GM12878 (cell line): Measurements from ENCODE around the gene ZSCAN20. TPM values are rescaled to one million over a fixed set of nuclear protein-coding genes. Genes with fewer than 3 reads are reported as not detected.

Experiments
- ASH2L ChIP-seq: fragments of 300-600, 200-600 bp; sonication (generic); IDR thresholded peaks from 2 replicates; pipeline ENCODE4 v1.6.1; 2017; ENCODE audit warnings: low read depth, mild to moderate bottlenecking, borderline replicate concordance
- ATF7 ChIP-seq: fragments of 450-650 bp; IDR thresholded peaks from 2 replicates; pipeline ENCODE4 v1.6.1; 2016; ENCODE audit warnings: low read depth, mild to moderate bottlenecking
- CBFB ChIP-seq: IDR thresholded peaks from 2 replicates; pipeline ENCODE4 v1.6.1; 2016; ENCODE audit warnings: antibody characterized with exemption, low read depth
- CREB1 ChIP-seq: IDR thresholded peaks from 2 replicates; pipeline ENCODE4 v1.6.1; 2012; ENCODE audit warnings: low read depth, mild to moderate bottlenecking, inconsistent platforms
- EED ChIP-seq: sonication (generic); IDR thresholded peaks from 2 replicates; pipeline ENCODE4 v1.6.1; 2016; ENCODE audit warnings: antibody characterized with exemption, low read depth
- ETV6 ChIP-seq, 2 experiments: fragments of 450-650 bp in 1 of 2; IDR thresholded peaks in 1 of 2; conservative IDR thresholded peaks in 1 of 2; 2 replicates each; pipeline ENCODE4 v1.6.1; 2014; ENCODE audit warnings: antibody characterized with exemption in 1 of 2, borderline replicate concordance in 1 of 2, low read depth in 1 of 2, mild to moderate bottlenecking in 1 of 2, moderate library complexity in 1 of 2
- GATAD2B ChIP-seq: fragments of 450-650 bp; conservative IDR thresholded peaks from 2 replicates; pipeline ENCODE4 v1.6.1; 2017; ENCODE audit warnings: low read depth, mild to moderate bottlenecking, moderate library complexity
- NFYB ChIP-seq: IDR thresholded peaks from 2 replicates; pipeline ENCODE4 v1.6.1; 2011; ENCODE audit warnings: low read depth, mild to moderate bottlenecking, low read length, improper control_type of control experiment, moderate library complexity; ENCODE audit not compliant: insufficient read depth
- NR2C1 ChIP-seq: fragments of 450-650 bp; IDR thresholded peaks from 2 replicates; pipeline ENCODE4 v1.6.1; 2017; ENCODE audit warnings: antibody characterized with exemption, mild to moderate bottlenecking, moderate library complexity
- PML ChIP-seq: IDR thresholded peaks from 2 replicates; pipeline ENCODE4 v1.6.1; 2012; ENCODE audit warnings: low read length, inconsistent platforms
- RUNX3 ChIP-seq: IDR thresholded peaks from 2 replicates; pipeline ENCODE4 v1.6.1; 2012; ENCODE audit warnings: low read length, inconsistent platforms
- TCF12 ChIP-seq: IDR thresholded peaks from 2 replicates; pipeline ENCODE4 v1.6.1; 2011; ENCODE audit warnings: low read depth, mild to moderate bottlenecking, low read length
- WRNIP1 ChIP-seq: IDR thresholded peaks from 2 replicates; pipeline ENCODE4 v1.6.1; 2011; ENCODE audit warnings: low read depth, low read length, improper control_type of control experiment, borderline replicate concordance
- YBX1 ChIP-seq: fragments of 450-650 bp; IDR thresholded peaks from 2 replicates; pipeline ENCODE4 v1.6.1; 2016; ENCODE audit warnings: antibody characterized with exemption
- ZNF207 ChIP-seq: fragments of 450-650 bp; IDR thresholded peaks from 2 replicates; pipeline ENCODE4 v1.6.1; 2014; ENCODE audit warnings: antibody characterized with exemption, mild to moderate bottlenecking, borderline replicate concordance
- ZNF24 ChIP-seq: fragments of 450-650 bp; IDR thresholded peaks from 2 replicates; pipeline ENCODE4 v1.6.1; 2017; ENCODE audit warnings: antibody characterized with exemption, mild to moderate bottlenecking
- polyA plus RNA-seq, 11 experiments: library from polyadenylated mRNA; depleted of rRNA in 4 of 11; unstranded in 6 of 11; stranded (reverse) in 5 of 11; fragments of >200 nt; fragmentation: Nextera tagmentation in 4 of 11; fragmentation: Illumina TruSeq in 1 of 11; extraction: Ambion mirVana in 4 of 11; extraction: Trizol in 1 of 11; gene quantifications; 1 replicate in 1 of 11; 2 replicates in 10 of 11; pipeline versions ENCODE4 v1.2.1 to v1.2.3, GENCODE V29; 2011 to 2016; ENCODE audit warnings: inconsistent platforms in 2 of 11, missing spikeins in 2 of 11, low read depth in 1 of 11
- total RNA-seq, 4 experiments: library from RNA; depleted of rRNA in 3 of 4; stranded (reverse); fragments of >200 nt in 3 of 4; fragmentation: Illumina TruSeq in 1 of 4; extraction: Trizol in 1 of 4; gene quantifications; 2 replicates each; pipeline versions ENCODE4 v1.2.1 to v1.2.3, GENCODE V29; 2013 to 2021
- TF ChIP-seq, protein P1 (sequence below): fragments of 450-650 bp; IDR thresholded peaks from 2 replicates; pipeline ENCODE4 v1.6.1; 2018; ENCODE audit warnings: borderline replicate concordance, mild to moderate bottlenecking; ENCODE audit not compliant: partially characterized antibody
- TF ChIP-seq, protein P2 (sequence below): IDR thresholded peaks from 2 replicates; pipeline ENCODE4 v1.6.1; 2012; ENCODE audit warnings: low read depth, low read length, improper control_type of control experiment
- TF ChIP-seq, protein P3 (sequence below): IDR thresholded peaks from 2 replicates; pipeline ENCODE4 v1.6.1; 2012; ENCODE audit warnings: low read depth, low read length, improper control_type of control experiment
- TF ChIP-seq, protein P4 (sequence below): fragments of 450-650 bp; formaldehyde crosslinking; IDR thresholded peaks from 2 replicates; pipeline ENCODE4 v1.4.0; 2022; ENCODE audit warnings: mild to moderate bottlenecking, moderate library complexity

Gene ZSCAN20
- total and polyA plus RNA-seq, 10 of the 15 experiments (the other 5 are each of a cell fraction or from before 2014, with no cell fraction given), result 0.35 to 5.1 (median 2.4) TPM

DNA sequence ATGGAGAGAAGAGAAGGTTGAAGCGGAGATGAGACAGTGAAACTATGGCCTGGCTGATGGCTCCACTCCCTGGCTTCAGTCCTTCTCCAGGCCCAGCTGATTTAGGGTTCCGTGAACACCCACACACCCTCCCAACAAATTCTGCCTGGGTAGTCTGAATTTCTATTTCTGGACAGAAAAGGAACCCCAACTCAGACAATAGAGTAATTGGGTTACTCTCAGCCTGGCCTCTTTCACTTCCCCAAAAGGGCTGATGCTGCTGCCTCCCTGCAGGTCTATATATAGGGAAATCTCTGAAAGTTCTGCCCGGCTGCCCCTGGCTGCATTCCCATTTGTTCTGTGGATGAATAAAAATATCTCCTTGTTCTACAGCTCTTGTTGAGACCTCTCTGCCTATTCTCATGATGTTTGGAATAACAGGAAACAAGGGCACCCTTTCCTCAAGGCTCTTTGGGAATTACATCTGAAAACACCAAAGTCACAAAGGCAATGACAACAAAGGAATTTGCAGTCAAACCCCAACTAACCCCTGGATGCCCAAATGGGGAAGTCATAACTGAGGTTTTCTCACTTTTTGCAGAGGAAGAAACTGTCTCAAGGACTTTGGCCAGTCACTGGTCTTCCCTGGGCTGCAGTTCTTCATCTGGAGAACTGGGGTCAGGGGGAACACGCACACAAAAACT is 11.4 kb upstream of the ZSCAN20 start (continued):
- TF ChIP-seq ETV6 (conservative IDR thresholded peaks at IDR 0.05 in 1 of 2, IDR thresholded peaks at IDR 0.05 in 1 of 2; ENCODE audit: borderline replicate concordance in 1 of 2, low read depth in 1 of 2), result 0 out of 4 replicates have a peak, but pooled peaks of 1 of the 2 experiments have one; percentile 58
- peak; percentile 81 for TF ChIP-seq GATAD2B
- TF ChIP-seq, protein P1, sequence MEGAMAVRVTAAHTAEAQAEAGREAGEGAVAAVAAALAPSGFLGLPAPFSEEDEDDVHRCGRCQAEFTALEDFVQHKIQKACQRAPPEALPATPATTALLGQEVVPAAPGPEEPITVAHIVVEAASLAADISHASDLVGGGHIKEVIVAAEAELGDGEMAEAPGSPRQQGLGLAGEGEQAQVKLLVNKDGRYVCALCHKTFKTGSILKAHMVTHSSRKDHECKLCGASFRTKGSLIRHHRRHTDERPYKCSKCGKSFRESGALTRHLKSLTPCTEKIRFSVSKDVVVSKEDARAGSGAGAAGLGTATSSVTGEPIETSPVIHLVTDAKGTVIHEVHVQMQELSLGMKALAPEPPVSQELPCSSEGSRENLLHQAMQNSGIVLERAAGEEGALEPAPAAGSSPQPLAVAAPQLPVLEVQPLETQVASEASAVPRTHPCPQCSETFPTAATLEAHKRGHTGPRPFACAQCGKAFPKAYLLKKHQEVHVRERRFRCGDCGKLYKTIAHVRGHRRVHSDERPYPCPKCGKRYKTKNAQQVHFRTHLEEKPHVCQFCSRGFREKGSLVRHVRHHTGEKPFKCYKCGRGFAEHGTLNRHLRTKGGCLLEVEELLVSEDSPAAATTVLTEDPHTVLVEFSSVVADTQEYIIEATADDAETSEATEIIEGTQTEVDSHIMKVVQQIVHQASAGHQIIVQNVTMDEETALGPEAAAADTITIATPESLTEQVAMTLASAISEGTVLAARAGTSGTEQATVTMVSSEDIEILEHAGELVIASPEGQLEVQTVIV, result no peak
- TF ChIP-seq RUNX3, result peak; percentile 61
- TF ChIP-seq ASH2L, result no peak
- peak; percentile 99 for TF ChIP-seq EED
- TF ChIP-seq CBFB, result peak; percentile 67
- no peak for TF ChIP-seq NR2C1
- peak; percentile 39; the same call in 1 of the 2 replicates for TF ChIP-seq ZNF207
- no peak for TF ChIP-seq YBX1
- no peak for TF ChIP-seq CREB1
- TF ChIP-seq NFYB, result no peak
- peak; percentile 82; the same call in 1 of the 2 replicates for TF ChIP-seq ZNF24
- peak; percentile 79 for TF ChIP-seq ATF7
- TF ChIP-seq PML, result peak; percentile 58; the same call in 1 of the 2 replicates
- TF ChIP-seq WRNIP1, result no peak
- 0 out of 2 replicates have a peak, but pooled peaks have one; percentile 38 for TF ChIP-seq TCF12
- TF ChIP-seq, protein P2, sequence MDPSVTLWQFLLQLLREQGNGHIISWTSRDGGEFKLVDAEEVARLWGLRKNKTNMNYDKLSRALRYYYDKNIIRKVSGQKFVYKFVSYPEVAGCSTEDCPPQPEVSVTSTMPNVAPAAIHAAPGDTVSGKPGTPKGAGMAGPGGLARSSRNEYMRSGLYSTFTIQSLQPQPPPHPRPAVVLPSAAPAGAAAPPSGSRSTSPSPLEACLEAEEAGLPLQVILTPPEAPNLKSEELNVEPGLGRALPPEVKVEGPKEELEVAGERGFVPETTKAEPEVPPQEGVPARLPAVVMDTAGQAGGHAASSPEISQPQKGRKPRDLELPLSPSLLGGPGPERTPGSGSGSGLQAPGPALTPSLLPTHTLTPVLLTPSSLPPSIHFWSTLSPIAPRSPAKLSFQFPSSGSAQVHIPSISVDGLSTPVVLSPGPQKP, result no peak
- TF ChIP-seq, protein P3, sequence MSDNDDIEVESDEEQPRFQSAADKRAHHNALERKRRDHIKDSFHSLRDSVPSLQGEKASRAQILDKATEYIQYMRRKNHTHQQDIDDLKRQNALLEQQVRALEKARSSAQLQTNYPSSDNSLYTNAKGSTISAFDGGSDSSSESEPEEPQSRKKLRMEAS, result no peak
- TF ChIP-seq, protein P4, sequence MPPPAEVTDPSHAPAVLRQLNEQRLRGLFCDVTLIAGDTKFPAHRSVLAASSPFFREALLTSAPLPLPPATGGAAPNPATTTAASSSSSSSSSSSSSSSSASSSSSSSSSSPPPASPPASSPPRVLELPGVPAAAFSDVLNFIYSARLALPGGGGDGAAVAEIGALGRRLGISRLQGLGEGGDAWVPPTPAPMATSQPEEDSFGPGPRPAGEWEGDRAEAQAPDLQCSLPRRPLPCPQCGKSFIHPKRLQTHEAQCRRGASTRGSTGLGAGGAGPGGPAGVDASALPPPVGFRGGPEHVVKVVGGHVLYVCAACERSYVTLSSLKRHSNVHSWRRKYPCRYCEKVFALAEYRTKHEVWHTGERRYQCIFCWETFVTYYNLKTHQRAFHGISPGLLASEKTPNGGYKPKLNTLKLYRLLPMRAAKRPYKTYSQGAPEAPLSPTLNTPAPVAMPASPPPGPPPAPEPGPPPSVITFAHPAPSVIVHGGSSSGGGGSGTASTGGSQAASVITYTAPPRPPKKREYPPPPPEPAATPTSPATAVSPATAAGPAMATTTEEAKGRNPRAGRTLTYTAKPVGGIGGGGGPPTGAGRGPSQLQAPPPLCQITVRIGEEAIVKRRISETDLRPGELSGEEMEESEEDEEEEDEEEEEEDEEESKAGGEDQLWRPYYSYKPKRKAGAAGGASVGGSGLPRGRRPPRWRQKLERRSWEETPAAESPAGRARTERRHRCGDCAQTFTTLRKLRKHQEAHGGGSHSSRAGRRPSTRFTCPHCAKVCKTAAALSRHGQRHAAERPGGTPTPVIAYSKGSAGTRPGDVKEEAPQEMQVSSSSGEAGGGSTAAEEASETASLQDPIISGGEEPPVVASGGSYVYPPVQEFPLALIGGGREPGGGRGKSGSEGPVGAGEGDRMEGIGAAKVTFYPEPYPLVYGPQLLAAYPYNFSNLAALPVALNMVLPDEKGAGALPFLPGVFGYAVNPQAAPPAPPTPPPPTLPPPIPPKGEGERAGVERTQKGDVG (CRISPR knock-in tag), result no peak
